ENCODE results near the gene SCMH1.

- TF ChIP-seq, protein P1, sequence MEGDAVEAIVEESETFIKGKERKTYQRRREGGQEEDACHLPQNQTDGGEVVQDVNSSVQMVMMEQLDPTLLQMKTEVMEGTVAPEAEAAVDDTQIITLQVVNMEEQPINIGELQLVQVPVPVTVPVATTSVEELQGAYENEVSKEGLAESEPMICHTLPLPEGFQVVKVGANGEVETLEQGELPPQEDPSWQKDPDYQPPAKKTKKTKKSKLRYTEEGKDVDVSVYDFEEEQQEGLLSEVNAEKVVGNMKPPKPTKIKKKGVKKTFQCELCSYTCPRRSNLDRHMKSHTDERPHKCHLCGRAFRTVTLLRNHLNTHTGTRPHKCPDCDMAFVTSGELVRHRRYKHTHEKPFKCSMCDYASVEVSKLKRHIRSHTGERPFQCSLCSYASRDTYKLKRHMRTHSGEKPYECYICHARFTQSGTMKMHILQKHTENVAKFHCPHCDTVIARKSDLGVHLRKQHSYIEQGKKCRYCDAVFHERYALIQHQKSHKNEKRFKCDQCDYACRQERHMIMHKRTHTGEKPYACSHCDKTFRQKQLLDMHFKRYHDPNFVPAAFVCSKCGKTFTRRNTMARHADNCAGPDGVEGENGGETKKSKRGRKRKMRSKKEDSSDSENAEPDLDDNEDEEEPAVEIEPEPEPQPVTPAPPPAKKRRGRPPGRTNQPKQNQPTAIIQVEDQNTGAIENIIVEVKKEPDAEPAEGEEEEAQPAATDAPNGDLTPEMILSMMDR (IDR thresholded peaks at IDR 0.05), result no peak
- TF ChIP-seq POLR2A (IDR thresholded peaks at IDR 0.05) (no peak), POLR2AphosphoS5 (IDR thresholded peaks at IDR 0.05) (no peak), EP300 (IDR thresholded peaks at IDR 0.05) (no peak)
These were observed 226.1 kb downstream of the SCMH1 start for GRCh38 chr1:41015897-41016470.

All from gastroesophageal sphincter (tissue), 3 donors.